GM12873 (cell line): ENCODE results near the gene GINS2.

Experiments used
- CTCF ChIP-seq: IDR thresholded peaks from 2 replicates; pipeline ENCODE4 v1.5.1; 2012; ENCODE audit warnings: low read depth, mild to moderate bottlenecking, moderate library complexity, low read length, control low read depth; ENCODE audit not compliant: insufficient read depth; ENCODE audit errors: missing control alignments

GINS2 gene

DNA sequence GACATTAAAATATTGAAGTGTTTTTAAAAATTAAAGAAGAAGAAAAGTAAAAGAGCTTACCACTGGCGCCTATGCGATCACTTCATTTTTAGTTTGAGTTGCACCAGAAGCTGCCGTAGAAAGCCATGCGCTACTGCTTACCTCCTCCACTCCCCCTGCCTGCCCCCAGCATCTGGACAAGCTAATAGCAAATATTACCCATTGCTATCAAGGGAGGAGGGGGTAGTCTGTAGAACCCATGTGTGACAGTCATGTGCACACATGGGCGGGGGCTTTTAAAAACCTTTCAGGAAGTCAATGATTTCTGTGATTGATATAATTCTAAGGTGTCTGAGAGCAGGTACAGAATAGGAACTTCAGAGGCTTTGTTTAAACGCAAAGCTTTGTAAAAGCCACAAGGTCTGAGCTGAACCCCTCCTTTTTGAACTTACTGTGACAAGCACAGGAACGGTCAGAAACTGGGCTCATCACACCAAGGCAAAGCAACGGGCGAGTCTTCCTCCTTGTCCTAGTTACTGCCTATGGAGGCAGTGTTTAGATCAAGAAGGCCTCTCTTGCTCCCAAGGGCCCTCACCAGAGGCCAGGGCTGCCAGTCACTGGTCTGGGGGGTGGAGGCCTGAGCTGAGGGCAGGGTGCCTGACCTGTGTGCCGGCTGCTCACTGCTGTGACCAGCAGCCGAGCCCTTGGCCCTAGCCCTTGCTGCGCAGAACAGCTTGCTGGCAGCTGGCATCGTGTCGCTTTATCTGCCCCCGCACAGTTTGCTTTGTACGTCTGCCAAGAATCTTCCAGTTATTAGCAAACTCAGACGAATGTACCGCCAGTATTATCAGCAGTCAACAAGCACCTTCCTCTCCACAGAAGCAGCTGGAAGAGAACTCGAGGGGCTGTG lies 15.0 kb downstream of the GINS2 start:
- TF ChIP-seq CTCF, result no peak

DNA sequence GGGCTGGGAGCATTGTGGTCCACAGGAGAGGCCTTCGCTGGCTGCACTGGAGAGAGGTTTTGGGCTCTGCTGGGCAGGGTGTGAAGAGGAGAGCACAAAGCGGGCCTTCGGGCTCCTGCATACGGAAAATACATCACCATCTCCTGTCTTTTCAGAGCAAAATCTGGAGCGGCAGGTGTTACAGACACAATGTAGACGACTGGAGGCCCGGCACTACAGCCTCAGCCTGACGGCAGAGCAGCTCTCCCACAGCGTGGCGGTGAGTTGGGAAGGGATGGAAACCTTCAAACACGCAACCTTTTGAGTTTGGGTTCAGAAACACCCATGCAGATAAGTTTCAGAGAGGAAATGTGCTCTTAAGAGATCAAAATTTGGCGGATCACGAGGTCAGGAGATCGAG lies 17.9 kb downstream of the GINS2 start:
- no peak for TF ChIP-seq CTCF

DNA sequence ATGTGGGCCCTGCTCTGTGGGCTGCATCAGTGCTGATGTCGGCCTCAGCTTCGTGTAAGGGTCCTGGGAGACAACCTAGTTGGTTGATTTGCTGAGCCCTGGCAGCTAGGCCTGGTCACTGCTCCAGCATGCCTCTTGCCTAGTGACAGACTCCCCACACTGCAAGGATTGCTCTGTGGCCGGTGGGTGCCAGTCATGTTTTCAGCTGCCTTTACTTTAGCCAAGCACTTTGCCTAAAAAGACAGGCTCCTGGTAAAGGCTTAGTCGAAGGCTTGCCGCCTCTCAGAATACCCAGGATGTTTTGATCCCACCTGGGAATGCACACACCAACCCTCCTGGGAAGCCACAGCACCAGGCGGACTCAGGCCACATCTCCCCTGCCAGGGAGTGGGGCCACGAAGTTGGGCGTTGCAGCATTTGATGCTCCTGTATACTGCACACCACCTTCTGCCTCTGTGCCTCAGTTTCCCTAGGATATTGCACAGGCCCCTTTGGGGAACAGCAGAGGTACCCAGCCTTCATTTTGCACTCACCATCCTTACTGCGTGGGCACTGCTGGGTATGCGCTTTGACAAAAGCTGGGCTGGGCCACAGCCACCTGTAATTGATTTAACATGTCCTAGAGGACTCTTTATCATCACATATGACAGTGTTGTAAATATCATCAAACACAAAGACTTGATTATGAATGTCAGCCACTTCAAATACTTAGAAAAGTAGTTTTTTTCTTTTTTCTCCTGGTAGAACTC lies 19.9 kb downstream of the GINS2 start:
- TF ChIP-seq CTCF, result no peak

DNA sequence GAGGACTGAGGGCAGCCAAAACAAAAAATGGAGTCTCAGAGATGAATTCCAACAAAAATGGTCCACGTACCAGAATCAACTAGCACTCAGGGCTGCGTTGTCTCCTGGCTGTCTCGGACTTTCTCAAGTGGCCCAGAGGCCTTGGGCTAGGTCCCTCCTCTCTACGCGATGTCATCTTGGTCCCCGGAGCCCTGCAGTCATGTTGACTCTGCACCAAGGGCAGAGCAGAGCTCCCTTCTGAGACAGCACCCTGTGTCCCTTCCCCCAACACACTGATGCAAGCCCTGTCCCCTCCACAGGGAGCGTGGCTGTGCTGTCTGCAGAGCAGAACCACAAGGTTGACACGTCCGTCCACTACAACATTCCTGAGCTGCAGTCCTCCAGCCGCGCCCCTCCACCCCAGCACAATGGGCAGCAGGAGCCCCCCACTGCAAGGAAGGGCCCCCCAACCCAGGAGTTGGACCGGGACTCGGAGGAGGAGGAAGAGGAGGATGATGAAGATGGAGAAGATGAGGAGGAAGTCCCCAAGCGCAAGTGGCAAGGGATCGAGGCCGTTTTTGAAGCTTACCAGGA lies 20.8 kb downstream of the GINS2 start:
- TF ChIP-seq CTCF, result no peak

- TF ChIP-seq CTCF, result no peak
Measured at GRCh38 chr16:85667261-85667660, 21.5 kb downstream of the GINS2 start.

- TF ChIP-seq CTCF, result no peak
Measured at GRCh38 chr16:85665929-85666328, 22.8 kb downstream of the GINS2 start.

DNA sequence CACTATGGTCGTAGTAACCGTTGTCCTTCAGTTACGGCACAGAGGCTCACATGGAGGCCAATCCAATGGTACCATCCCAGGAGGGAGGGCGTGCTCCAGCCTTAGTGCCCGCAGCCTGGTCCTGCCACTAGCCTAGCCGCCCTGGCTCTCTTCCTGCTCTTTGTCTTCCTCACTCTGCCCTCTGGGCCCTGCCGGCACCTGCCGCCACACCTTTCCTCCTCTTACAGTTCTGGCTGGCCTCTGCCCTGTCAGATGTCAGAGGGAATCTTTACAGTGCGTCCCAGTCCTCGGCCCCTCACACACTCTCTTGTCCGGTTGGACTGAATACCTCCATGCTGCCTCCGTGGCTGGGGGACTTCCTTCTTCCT lies 23.4 kb downstream of the GINS2 start:
- no peak for TF ChIP-seq CTCF
